Stimulated activated CD8-positive, alpha-beta memory T cell treated with anti-CD3 and anti-CD28 coated beads, Interleukin-7, amount 100 ng/mL, for 1 hour (primary cell): ENCODE measurements around the gene PCDHAC2.

Experiments
- DNase-seq, 2 donors: peaks; one replicate each; pipeline ENCODE4 v3.0.0-alpha.2; 2020; ENCODE audit warnings: low read depth in 2 of 2

PCDHAC2 gene

DNA sequence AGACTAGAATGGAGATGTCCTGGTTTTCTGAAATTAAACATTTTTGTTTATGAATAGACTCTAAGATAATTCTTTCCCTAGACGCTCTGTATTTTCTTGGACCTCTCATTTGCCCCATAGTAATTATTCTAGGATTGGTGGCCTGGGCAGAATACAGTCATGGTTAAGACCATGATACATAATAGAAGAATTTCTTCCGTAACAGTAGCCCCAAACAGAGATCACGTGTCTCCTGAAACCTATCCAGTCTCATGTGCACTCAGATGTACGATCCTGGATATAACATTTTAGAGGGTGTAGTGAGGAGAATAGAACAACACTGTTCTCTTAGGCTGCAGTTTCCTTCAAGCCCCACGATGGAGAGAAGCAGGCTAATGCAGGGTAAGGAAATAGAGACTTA, 22.3 kb downstream of the PCDHAC2 start:
- no peak for DNase-seq

DNA sequence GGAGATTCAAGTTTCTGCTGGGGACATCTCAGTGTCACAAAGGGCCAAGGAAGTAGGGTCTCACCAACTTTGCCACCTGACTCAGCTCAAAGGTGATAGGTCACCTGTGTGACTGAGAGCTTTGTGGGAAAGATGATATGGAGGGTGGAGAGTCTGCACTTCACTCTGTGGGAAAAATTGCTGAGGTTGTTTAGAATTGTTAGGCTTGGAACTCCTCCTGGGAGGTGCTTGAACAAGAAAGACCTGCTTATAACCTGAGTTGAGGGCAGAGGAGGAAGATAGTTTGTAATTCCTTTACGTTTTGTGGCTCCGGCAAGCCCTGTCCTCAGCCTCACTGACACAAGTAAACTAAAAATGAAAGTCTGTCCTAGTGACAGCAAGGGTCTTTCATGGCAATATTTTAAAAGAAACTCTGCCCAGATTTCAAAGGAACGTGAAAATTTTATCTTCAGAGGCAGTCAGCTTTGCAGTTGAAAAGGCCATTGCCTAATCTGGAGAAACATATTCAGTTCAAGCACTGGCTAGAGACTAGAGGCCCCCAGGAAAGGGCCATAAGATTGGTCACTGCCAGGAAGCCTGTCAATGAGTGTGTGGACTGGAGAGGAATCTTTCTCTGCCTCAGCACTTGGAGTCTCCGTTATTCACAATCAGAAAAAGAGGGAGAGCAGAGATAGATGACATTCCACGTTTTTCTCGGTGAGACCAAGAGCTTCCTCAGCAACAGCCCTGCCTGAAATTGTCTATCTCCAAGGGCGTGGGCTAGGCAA, 23.2 kb downstream of the PCDHAC2 start:
- DNase-seq: no peak

DNA sequence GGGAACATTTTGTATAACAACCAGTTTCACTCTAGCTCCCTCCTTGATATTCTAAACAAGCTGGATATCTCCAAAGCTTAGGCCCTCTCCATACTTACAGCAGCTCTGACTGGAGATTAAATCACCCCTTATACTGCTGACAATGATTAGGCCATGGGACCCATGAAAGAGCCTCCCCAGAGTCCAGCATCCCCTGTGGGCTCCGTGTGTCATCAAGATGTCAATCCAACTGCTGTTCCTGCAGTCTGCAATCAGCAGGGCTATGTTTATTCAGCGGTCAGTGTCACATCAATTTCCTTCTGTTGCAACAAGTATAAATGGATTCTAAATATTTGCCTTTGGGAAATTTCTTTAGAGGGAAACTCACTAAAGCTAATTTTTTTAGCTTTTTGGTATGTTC, 26.6 kb downstream of the PCDHAC2 start:
- DNase-seq: no peak

DNA sequence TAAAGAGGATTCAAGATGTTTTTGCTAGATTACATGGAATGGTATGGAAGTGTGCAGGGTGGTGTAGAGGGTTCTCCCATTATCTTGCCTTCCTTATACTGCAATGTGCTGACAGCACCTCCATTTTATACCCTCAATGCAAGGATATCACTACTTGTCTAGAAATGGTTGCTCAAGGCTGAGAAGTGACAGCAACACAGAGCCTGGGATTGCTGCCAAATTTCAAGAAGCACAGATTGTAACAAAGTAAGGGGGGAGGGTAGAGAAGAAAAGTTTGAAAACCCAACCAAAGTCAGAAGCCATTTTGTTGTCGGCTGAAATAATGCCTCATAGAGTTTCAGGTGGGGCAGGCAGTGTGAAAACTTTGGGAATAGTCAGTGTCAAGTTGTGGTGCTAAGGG, 29.8 kb downstream of the PCDHAC2 start:
- DNase-seq: no peak

- no peak for DNase-seq
Measured at GRCh38 chr5:140998921-140999410, 32.7 kb downstream of the PCDHAC2 start.

DNA sequence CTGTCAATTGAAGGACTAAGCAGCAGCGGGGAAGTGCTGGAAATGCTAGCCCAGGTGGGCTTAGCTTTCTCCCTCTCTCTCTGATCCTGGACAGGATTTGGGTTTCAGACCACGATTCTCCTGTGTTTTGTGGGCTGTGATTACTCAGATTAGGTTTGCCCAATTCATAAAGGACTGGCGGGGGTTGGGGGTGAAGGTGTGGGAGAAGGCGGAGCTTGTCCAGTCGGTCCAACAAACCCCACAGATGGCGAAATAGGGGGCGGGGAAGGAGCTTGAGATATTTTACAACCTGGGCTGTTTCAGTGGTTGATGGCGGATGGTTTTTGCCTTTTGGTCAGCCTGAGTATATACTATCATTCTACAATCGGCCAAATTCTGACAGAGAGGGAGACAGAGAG, 35.2 kb downstream of the PCDHAC2 start:
- no peak for DNase-seq

DNA sequence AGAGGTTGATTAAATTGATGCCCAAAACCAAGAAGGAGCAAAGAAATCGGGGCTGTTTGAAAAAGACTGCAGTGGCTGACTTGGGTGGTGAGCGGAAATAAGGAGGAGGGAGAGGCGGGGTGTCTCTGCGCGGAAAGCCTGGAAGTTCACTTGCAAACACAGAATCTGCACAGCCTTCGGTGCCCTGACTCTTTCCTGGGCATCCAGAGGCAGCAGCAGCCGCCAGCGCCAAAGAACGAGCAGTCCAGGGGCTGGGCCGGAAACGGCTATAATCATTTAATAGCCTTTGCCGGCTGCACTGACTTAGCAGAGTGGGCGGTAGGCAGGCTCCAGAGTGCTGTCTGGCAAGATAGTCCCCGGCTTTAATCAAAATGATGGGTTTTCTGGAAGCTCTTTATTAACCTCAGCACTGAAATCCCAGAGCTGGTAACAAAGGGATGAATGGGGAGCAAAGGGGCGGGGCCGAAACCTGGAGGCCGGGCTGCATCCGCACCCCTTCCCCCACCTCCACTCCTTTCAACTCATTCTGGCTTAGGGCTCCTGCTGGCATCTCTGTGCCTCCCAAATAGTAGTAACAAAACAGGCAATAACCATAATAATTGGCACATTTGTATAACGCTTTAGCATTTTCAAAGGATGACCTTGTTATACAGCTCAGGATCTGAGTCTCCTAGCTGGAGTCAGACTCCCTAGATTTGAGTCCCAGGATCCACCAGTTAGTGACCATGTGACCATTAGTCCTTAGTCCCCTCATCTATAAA, 35.7 kb downstream of the PCDHAC2 start:
- DNase-seq: no peak

DNA sequence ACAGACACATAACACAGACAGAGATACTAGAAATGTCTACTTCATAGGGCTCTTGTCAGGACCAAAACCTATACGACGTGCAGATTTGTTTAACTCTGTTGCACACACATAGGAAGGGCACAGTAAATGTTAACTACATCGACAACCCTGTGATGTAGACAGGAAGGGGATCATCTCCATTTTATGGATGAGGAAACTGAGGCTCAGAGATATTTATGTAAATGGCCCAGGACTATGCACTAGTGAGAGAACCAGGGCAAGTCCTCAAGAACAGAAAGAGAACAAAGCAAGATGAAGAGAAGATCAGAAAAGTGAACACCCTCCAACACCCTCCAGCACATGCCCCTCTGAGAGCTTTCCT, 36.3 kb downstream of the PCDHAC2 start:
- DNase-seq: no peak

- DNase-seq: no peak
Measured at GRCh38 chr5:141003031-141003430, 36.8 kb downstream of the PCDHAC2 start.

GRCh38 chr5:141003791-141004611, 37.7 kb downstream of the PCDHAC2 start:
- no peak for DNase-seq

DNA sequence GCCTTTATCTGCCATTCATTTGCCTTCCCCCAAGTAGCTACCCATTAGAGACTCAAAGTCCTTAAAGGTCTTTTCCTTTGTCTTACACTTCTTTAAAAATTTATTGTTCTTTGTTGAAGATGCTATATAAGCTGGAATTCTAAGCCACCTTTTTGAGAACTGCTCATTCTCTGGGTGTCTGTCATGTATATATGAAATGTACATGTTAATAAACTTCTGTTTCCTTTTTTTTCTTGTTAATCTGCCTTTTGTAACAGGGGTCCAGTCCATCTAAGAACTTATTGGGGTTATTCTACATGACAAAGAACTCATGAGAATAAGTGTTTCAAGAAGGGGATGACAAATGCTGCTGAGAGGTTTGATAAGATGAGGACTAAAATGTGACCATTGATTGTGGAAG, 41.5 kb downstream of the PCDHAC2 start:
- no peak for DNase-seq

DNA sequence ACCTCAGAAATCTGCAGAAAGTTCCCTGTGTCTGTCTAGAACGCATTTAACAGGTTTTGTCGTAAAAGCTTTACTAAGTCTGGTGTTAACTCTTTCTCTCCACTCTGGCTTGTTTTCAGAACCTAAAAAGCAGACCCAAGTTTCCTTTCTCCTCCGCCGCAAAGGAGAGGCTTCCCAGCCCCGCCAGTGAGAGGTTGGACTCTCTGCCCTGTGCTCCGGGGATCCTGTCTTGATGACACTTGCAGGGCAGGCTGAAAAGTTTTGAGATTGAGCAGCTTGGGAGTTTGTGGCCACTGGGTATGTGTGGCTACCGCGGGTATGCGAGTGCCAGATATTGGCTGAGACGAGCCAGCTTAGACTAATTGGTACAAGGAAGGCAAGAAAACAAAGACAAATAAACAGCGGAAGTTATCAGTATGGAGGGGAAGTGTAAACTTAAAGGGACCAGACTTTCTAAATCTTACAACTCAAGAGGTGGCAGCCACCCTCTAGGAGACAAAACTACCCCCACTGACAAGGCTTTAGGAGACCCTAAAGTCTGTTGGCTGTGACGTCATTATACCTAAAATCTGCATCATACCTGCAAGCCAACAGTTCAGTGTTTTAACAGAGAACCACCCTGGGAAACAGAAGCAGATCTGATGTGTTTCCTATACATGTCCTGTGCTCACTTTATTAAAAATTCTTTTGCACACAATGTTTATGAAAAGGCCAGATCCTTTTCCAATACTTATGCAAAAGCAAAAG, 43.9 kb downstream of the PCDHAC2 start:
- DNase-seq: no peak

DNA sequence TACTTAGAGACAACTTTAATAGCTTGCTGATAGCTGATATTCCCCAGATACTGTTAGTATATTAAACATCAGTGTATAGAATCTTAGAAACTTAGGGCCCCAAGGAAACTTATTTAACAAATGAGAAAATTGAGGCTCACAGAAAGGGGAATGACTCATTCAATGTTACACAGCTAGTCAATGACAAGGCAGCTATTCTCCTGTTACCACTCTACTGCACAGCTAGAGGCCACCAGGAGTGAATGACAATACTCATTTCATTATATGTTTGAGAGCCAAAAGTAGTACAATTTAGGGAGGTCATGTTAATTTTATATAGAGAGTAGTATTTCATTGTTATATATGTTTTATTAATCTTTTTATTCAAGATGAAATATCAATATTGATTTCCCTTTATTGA, 51.7 kb downstream of the PCDHAC2 start:
- DNase-seq: no peak
